Stimulated activated memory B cell treated with anti-CD40 and anti-IgM and Interleukin-4, amounts not matched to agents 10 μg/mL and 1 μg/mL and 100 μg/mL, for 72 hours (primary cell): Measurements from ENCODE around the gene NOTCH2NLA.
"Not testable (repeated sequence)": the region's sequence is repeated elsewhere in the genome, so short reads cannot be mapped to it uniquely, and the experiment has no call there.

Experiments
- ATAC-seq: fragments of 150-1000 bp; cut with Tn5 transposase; 2 replicates; pipeline ENCODE4 v1.10.0; 2021
- H3K27ac Mint-ChIP-seq: one replicate; pipeline ENCODE4 v1.8.0; 2022; ENCODE audit warnings: mild to moderate bottlenecking, mixed read lengths
- H3K27me3 Mint-ChIP-seq: one replicate; pipeline ENCODE4 v1.8.0; 2022; ENCODE audit warnings: mixed read lengths
- H3K36me3 Mint-ChIP-seq: one replicate; pipeline ENCODE4 v1.8.0; 2022; ENCODE audit warnings: mixed read lengths
- H3K4me1 Mint-ChIP-seq: one replicate; pipeline ENCODE4 v1.8.0; 2022; ENCODE audit warnings: mixed read lengths
- H3K4me3 Mint-ChIP-seq: one replicate; pipeline ENCODE4 v1.8.0; 2022; ENCODE audit warnings: mild to moderate bottlenecking, moderate library complexity, mixed read lengths
- H3K9me3 Mint-ChIP-seq: one replicate; pipeline ENCODE4 v1.8.0; 2022; ENCODE audit warnings: mixed read lengths

Gene NOTCH2NLA

DNA sequence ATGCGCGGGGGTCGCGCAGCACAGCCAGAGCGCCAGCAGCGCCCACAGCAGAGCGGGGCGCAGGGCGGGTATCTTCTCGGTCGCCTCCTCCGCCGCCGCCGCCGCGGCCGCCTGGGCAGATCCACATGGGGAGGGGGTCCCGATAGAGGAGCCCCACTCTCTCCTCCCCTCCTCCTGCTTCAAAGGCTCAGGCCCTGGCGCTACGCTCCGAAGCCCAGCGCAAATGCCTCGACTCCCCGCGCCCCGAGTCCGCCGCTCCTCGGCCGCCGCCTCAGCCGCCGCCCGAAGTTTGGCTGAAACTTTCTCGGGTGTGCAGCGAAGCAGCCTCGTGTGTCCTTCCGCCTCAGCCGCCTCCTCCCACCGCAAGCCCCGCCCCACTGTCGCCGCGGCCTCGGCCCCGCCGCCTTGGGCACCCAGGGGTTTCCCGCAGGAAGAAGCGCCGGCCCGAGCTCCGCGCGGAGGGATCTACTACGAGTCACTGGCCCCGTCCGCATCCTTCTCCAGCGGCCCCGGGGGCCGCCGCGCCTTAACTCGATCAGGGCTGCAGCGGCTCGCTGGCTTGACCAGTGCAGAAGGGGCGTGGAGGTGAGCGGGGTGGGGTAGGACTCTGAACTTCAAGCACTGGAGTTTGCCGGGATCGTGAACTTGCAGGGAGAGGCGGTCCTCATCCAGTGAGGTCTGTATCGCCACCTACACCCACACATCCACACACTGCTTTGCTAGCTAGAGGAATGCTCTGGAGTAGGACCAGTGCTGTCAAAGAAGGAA lies at the start of gene NOTCH2NLA:
TSS of gene NOTCH2NLA (minus strand) at position 312 of the 768 bp plus-strand sequence. CDS start 39,684 bp downstream, outside the sequence.
- not testable (repeated sequence) for H3K27me3 Mint-ChIP-seq, H3K9me3 Mint-ChIP-seq, H3K4me1 Mint-ChIP-seq, H3K36me3 Mint-ChIP-seq
- ATAC-seq, result peak; percentile 51
- Mint-ChIP-seq H3K4me3 (peak within 1 kb of the TSS; percentile 81), H3K27ac (peak within 1 kb of the TSS; percentile 69)

GRCh38 chr1:146278346-146278745 lies 49.5 kb upstream of the NOTCH2NLA start:
- not testable (repeated sequence) for H3K4me1 Mint-ChIP-seq, H3K36me3 Mint-ChIP-seq, H3K9me3 Mint-ChIP-seq, H3K4me3 Mint-ChIP-seq, H3K27me3 Mint-ChIP-seq, H3K27ac Mint-ChIP-seq
- peak; percentile 90 for ATAC-seq

DNA sequence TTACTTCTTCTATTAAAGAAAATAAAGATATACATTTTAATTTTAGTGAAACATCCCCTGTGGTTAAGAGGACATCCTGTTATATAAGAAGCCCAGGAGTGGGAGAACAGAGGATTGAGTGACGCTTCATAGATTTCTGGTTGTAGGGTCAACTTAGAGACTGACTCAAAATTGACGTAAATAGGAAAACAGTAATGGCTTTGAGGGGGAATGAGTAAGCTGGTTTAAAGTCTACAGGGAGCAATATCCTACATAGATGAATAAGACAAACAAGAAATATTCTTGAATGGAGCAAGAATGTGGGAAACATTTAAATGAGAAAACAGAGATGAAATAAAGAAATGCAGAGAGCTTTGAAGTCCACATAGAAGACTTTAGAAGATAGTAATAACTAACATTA lies 48.3 kb upstream of the NOTCH2NLA start:
- not testable (repeated sequence) for H3K9me3 Mint-ChIP-seq, H3K36me3 Mint-ChIP-seq, H3K4me1 Mint-ChIP-seq, H3K27me3 Mint-ChIP-seq, ATAC-seq, H3K4me3 Mint-ChIP-seq, H3K27ac Mint-ChIP-seq

- not testable (repeated sequence) for H3K27me3 Mint-ChIP-seq, ATAC-seq, H3K4me3 Mint-ChIP-seq
These were observed 45.3 kb upstream of the NOTCH2NLA start for GRCh38 chr1:146274083-146274482.

DNA sequence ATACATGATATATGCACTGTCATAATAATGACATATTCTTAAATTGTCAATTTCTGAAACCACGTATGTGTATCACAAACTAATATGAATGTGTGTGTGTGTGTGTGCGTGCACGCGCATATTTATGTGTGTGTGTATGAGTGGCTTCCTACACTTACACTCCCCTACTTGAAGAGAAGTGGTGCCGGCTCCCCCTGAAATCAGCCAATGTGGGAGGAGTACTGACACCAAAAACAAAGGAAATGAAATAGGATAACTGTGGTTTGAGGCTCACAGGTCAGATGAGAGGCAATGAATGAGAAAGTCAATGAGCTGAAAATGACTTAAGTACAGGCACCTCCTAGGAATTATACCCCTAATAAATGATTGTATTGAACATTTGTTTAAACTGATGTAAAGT lies 44.4 kb upstream of the NOTCH2NLA start:
- H3K4me1 Mint-ChIP-seq, H3K27me3 Mint-ChIP-seq, H3K27ac Mint-ChIP-seq, H3K4me3 Mint-ChIP-seq, H3K9me3 Mint-ChIP-seq, H3K36me3 Mint-ChIP-seq, ATAC-seq: not testable (repeated sequence)

More at GRCh38 chr1:146274083-146274482, 45.3 kb upstream of the NOTCH2NLA start:
- not testable (repeated sequence) for H3K4me1 Mint-ChIP-seq, H3K9me3 Mint-ChIP-seq, H3K27ac Mint-ChIP-seq, H3K36me3 Mint-ChIP-seq

DNA sequence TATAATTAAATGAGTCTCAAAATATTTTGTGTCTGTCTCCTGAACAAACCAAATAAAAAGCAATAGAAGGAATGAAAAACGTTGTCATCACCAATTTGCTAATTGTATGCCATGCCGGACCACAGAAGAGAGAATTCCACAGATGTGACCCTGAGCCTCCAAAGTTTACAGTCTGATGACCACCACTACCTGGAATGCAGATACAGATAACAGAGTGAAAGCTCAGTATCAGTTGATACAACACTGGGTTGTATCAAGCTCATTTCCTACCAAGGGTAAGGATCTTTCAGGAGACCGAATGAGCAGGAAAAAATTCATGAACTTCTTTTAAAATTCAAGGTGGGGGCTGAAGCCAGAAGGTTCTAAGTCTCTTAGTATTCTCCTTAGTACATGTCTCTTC lies 43.9 kb upstream of the NOTCH2NLA start:
- H3K27ac Mint-ChIP-seq, H3K4me1 Mint-ChIP-seq, H3K36me3 Mint-ChIP-seq, H3K9me3 Mint-ChIP-seq, ATAC-seq, H3K4me3 Mint-ChIP-seq, H3K27me3 Mint-ChIP-seq: not testable (repeated sequence)

DNA sequence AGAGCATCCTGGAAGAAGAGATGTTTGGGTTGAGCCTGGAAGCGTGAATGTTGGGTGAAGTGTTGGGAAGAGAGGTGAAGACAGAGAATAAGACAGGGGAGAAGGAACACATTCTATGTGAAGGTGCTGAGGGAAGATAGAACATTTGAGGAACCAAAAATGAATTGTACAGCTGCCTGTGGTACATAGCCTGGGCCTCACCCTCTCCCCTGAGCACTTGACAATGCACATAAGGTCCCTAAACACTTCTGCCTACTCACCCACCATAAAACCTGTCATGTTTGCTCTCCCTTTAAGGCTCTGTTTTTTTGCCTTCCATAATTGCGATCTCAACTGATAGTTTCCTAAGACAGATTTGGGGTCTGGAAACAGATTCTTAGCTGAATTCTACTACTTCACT lies 43.2 kb upstream of the NOTCH2NLA start:
- H3K27ac Mint-ChIP-seq, H3K4me3 Mint-ChIP-seq, H3K27me3 Mint-ChIP-seq, H3K9me3 Mint-ChIP-seq, H3K4me1 Mint-ChIP-seq, H3K36me3 Mint-ChIP-seq: not testable (repeated sequence)
- peak; percentile 90 for ATAC-seq

- not testable (repeated sequence) for H3K27ac Mint-ChIP-seq, H3K36me3 Mint-ChIP-seq, H3K27me3 Mint-ChIP-seq, H3K9me3 Mint-ChIP-seq, H3K4me1 Mint-ChIP-seq, H3K4me3 Mint-ChIP-seq
- peak; percentile 67 for ATAC-seq
These were observed 41.3 kb upstream of the NOTCH2NLA start for GRCh38 chr1:146270129-146270528.

GRCh38 chr1:146266179-146266748 lies 37.4 kb upstream of the NOTCH2NLA start:
- not testable (repeated sequence) for H3K27ac Mint-ChIP-seq, H3K9me3 Mint-ChIP-seq, H3K36me3 Mint-ChIP-seq, H3K4me3 Mint-ChIP-seq, H3K27me3 Mint-ChIP-seq, H3K4me1 Mint-ChIP-seq
- peak; percentile 65 for ATAC-seq

DNA sequence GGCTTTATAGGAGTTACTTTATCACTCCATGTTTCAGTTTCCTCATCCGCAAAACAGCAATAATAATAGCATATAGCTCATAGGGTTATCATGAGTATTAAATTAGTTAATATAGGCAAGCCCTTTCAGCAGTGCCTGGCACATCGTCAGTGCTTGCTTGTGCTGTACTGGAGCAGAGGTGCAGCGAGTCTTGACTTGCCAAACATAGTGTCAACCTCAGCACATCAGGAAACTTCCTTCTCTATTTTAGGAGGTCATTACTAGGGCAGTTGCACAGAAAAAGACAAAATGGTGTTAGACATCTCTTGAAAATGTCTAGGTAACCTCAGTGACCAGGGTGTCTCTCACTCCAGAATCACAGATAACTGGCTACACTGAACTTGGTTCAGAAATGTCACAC lies 35.9 kb upstream of the NOTCH2NLA start:
- H3K27ac Mint-ChIP-seq, H3K27me3 Mint-ChIP-seq, H3K36me3 Mint-ChIP-seq, H3K4me3 Mint-ChIP-seq, H3K9me3 Mint-ChIP-seq, H3K4me1 Mint-ChIP-seq: not testable (repeated sequence)
- peak; percentile 61 for ATAC-seq

GRCh38 chr1:146260006-146260730 lies 31.3 kb upstream of the NOTCH2NLA start:
- H3K27me3 Mint-ChIP-seq, H3K9me3 Mint-ChIP-seq, H3K36me3 Mint-ChIP-seq, H3K4me1 Mint-ChIP-seq, H3K27ac Mint-ChIP-seq, H3K4me3 Mint-ChIP-seq: not testable (repeated sequence)
- peak; percentile 88 for ATAC-seq

- not testable (repeated sequence) for H3K4me1 Mint-ChIP-seq, H3K27me3 Mint-ChIP-seq, H3K4me3 Mint-ChIP-seq, H3K36me3 Mint-ChIP-seq, H3K9me3 Mint-ChIP-seq, H3K27ac Mint-ChIP-seq, ATAC-seq
These were observed 29.3 kb upstream of the NOTCH2NLA start for GRCh38 chr1:146257992-146258552.

DNA sequence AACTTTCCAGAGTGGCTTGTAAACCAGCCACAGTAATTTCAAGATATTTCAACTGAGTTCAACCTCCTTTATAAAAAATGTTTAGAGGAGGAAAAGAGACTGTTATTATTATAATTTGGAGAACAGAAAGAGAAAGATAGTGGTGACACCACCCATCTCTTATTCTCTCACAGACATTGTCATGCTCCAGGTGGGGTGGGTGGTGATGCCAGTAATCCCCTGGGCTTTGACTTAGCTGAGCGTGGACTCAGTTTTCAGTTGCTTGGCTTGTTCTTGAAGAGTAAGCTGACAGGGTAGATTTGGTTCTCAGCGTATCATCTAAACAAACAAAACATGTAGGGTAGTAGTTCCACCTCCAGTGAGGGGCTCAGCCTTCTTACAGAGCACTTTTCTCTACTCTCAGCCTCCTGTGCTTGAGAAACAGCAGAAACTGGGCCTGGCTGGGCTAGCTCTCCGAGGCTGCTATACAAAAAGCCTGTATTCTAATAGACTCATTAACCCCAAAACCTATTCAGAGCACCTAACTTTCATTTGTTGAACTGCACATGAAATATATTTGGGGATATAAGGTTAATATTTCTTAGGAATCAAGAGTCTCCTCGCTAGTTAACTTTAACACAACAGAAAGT lies 25.9 kb upstream of the NOTCH2NLA start:
- ATAC-seq, result peak; percentile 100
- H3K9me3 Mint-ChIP-seq, H3K27ac Mint-ChIP-seq: not testable (repeated sequence)

GRCh38 chr1:146253249-146253855 lies 24.5 kb upstream of the NOTCH2NLA start:
- not testable (repeated sequence) for H3K27me3 Mint-ChIP-seq, H3K36me3 Mint-ChIP-seq, H3K4me1 Mint-ChIP-seq, H3K9me3 Mint-ChIP-seq, H3K4me3 Mint-ChIP-seq, H3K27ac Mint-ChIP-seq, ATAC-seq

More for the DNA sequence above, 25.9 kb upstream of the NOTCH2NLA start:
- not testable (repeated sequence) for H3K27me3 Mint-ChIP-seq, H3K4me1 Mint-ChIP-seq, H3K36me3 Mint-ChIP-seq, H3K4me3 Mint-ChIP-seq

- H3K4me3 Mint-ChIP-seq, H3K27me3 Mint-ChIP-seq, ATAC-seq, H3K36me3 Mint-ChIP-seq, H3K9me3 Mint-ChIP-seq, H3K4me1 Mint-ChIP-seq, H3K27ac Mint-ChIP-seq: not testable (repeated sequence)
These were observed 22.7 kb upstream of the NOTCH2NLA start for GRCh38 chr1:146251523-146251922.
